Thyroid gland (tissue), 4 donors: ENCODE data around the gene COX6A1.

ENCODE experiments used
- CTCF ChIP-seq, 6 experiments: fragments of 200-600 bp in 3 of 6; fragments of 450-650 bp in 3 of 6; sonication (generic) in 3 of 6; IDR thresholded peaks; one replicate each; pipeline ENCODE4 v1.5.1; 2016 to 2019; ENCODE audit warnings: antibody characterized with exemption in 6 of 6, mild to moderate bottlenecking in 2 of 6, inconsistent platforms in 1 of 6, moderate library complexity in 1 of 6
- POLR2A ChIP-seq, 2 donors: fragments of 450-650 bp; IDR thresholded peaks; one replicate each; pipeline ENCODE4 v1.6.1; 2017; ENCODE audit warnings: antibody characterized with exemption in 2 of 2, mild to moderate bottlenecking in 2 of 2, moderate library complexity in 1 of 2

DNA sequence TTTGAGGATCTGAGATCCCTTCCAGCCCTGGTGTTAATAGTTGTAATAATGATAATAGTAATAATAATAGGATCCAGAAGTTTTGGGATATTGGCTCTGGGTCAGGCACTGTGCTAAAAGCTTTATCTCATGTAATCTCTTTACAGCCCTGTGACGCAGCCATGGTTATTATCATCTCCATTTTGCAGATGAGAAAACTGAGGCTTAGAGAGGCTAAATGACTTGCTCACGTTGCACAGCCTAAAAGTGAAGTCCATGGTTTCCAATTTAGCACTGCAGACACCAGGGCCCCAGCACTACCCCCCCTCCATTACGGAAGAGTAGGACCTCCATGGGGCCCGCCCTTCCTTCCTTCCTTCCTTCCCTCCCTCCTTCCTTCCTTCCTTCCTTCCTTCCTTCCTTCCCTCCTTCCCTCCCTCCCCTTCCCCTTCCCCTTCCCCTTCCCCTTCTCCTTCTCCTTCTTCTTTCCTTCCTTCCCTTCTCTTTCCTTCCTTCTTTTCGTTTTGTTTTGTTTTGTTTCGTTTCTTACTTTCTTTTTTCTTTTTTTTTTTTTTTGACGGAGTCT lies 14.9 kb upstream of the COX6A1 start:
- no peak for TF ChIP-seq POLR2A (IDR thresholded peaks at IDR 0.05)
- TF ChIP-seq CTCF (IDR thresholded peaks at IDR 0.05), result no peak
